ACC112 (cell line): ENCODE data around the gene COG6.

Experiments
- H2AFZ ChIP-seq: fragments of 200-600 bp; sonication (generic); one replicate; pipeline ENCODE4 v1.6.0; 2017; ENCODE audit warnings: antibody characterized with exemption, low read length; ENCODE audit not compliant: unreplicated experiment
- H3K27ac ChIP-seq: fragments of 200-600 bp; sonication (generic); 2 replicates; pipeline ENCODE4 v1.5.1; 2014; ENCODE audit warnings: low read depth, mild to moderate bottlenecking, antibody characterized with exemption, low read length, moderate library complexity
- H3K27me3 ChIP-seq: fragments of 200-600 bp; sonication (generic); 2 replicates; pipeline ENCODE4 v1.6.1; 2014; ENCODE audit warnings: mild to moderate bottlenecking, antibody characterized with exemption, low read length, moderate library complexity, mixed read lengths; ENCODE audit not compliant: insufficient read depth
- H3K36me3 ChIP-seq: fragments of 200-600 bp; sonication (generic); 2 replicates; pipeline ENCODE4 v1.6.1; 2016; ENCODE audit warnings: mild to moderate bottlenecking, antibody characterized with exemption, low read length, moderate library complexity, mixed read lengths; ENCODE audit not compliant: insufficient read depth
- H3K4me1 ChIP-seq: fragments of 200-600 bp; sonication (generic); one replicate; pipeline ENCODE4 v1.6.1; 2016; ENCODE audit warnings: low read length, mixed read lengths; ENCODE audit not compliant: insufficient read depth, unreplicated experiment, control insufficient read depth
- H3K4me3 ChIP-seq: fragments of 200-600 bp; sonication (generic); 2 replicates; pipeline ENCODE4 v1.5.1; 2014; ENCODE audit warnings: mild to moderate bottlenecking, low read depth, low read length
- H3K79me2 ChIP-seq: fragments of 200-600 bp; sonication (generic); one replicate; pipeline ENCODE4 v1.6.0; 2016; ENCODE audit warnings: low read length; ENCODE audit not compliant: control insufficient read depth, unreplicated experiment, insufficient read depth

The COG6 gene

DNA sequence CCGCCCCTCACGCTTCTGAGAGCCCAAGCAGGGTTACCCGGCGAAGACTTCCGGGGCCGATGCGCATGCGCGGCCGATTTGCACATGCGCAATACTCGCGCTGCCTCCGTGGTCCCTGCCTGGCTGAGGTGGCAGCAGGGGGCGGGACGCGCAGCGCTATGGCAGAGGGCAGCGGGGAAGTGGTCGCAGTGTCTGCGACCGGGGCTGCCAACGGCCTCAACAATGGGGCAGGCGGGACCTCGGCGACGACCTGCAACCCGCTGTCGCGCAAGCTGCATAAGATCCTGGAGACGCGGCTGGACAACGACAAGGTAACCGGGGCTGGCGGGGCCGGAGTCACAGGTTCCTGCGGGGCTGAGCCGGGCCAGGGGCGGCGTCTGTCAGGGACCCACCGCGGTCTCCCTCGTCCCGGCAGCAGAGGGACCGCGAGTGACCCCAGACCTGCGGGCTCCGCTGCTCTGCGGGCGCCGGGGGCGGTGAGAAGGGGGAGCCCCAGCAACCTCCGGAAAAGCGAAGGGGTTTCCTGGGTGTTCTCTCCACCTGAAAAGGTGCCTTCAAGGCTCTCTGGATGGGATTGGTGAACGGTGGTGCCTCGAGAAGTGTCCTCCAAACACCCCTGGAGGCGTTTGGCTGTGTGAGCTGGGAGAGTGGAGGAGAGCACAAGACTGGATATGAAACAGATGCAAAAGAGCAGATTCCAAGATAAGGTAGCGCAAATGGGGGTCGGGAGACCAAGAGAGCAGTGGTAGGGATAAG, at the start of gene COG6:
COG6 (plus strand) TSS at position 94 of the 756 bp plus-strand sequence; CDS start at position 159, 65 bp downstream.
- Histone ChIP-seq H2AFZ (peak within 1 kb of the TSS; percentile 72), H3K36me3 (0 out of 2 replicates have a peak, but pooled peaks cover 3% of the 10 kb centered on the region), H3K4me1 (no peaks in the 10 kb centered on the region), H3K4me3 (peak within 1 kb of the TSS; percentile 83), H3K27ac (no peak within 1 kb of the TSS), H3K79me2 (peaks cover 15% of the 10 kb centered on the region), H3K27me3 (no peaks in the 10 kb centered on the region)

DNA sequence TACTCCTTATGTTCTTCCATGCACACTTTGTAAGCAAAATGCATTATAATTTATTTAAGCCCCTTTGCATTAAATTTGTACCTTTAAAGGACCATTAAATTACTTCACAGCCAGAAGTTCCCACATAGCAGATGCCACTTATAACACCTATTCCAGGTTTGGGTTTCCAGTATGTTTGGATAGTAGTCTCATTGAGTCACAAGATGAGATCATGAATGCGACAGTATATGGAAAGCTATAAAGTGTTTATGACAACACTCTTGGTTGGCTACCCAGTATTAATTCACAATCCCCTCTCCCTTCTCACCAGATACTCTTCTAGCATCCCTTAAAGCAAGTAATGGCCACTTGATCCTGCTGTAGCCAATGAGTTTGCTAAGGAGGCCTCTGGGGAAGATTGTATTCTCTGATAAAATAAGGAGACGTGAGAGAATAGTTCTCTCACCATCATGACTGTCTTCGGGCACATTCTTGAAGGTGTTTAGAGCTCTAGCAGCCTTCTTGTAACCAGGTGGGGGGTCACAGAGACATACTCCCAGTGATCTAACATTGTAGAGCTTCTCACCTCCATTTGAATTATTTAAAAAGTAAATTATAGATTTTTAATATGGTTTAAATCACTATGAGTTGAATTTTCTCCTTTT, 49.7 kb upstream of the COG6 start:
- no peak overlapping the region for H3K4me3 ChIP-seq
- peaks cover 8% of the 10 kb centered on the region for H3K4me1 ChIP-seq
- no peaks in the 10 kb centered on the region for H3K36me3 ChIP-seq
- no peak overlapping the region for H2AFZ ChIP-seq
- H3K27ac ChIP-seq = no peak overlapping the region
- peaks cover 17% of the 10 kb centered on the region for H3K79me2 ChIP-seq
- H3K27me3 ChIP-seq = no peaks in the 10 kb centered on the region

DNA sequence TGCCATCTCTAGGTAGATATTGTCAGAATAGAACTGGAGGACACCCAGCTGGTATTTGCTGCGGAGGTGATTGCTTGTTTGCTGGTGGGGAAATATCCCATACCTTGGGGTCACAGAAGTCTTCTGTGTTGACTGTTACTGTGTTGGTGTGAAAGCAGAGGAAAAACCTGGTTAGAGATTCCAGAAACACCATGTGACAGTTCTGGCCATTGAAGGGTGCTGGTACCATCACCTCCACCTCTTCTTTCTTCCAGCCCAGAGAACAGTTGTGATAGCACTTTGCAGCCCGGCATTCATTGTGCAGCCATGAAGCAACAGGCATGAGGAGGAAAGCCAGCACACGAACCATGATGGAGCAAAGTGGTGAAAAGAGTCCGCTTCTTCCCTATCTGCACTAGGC, 47.6 kb upstream of the COG6 start:
- no peak overlapping the region for H3K27ac ChIP-seq
- no peak overlapping the region for H2AFZ ChIP-seq
- no peaks in the 10 kb centered on the region for H3K27me3 ChIP-seq
- no peaks in the 10 kb centered on the region for H3K36me3 ChIP-seq
- H3K4me3 ChIP-seq = no peak overlapping the region
- H3K79me2 ChIP-seq = no peaks in the 10 kb centered on the region
- H3K4me1 ChIP-seq = no peaks in the 10 kb centered on the region

DNA sequence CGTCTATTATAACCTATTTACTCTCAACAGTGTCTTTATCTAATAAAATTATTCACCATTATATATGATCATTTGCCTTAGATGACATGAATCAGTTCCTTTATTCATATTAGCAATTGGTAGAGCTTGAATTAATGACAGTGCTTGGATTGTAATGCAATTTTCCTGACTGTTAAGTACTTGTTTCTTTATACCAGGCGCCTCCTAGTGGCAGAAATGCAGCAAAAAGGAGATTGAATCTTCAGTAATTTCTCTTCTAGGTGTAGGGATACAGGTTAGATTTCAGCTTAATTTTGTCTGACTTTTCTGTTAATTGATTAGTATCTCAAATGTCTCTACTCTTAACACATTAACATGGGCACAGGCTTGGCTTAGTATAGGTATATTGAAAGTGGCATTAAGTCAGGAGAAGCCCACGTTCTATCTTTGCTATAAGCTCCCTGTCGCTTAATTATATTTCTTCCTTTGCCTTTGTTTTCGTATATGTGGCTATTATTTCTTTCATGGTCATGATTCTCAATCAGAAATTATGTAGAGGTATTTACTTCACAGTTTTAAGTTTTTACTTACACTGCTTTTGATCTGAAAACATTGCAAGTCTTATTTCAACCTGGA, 43.3 kb upstream of the COG6 start:
- H3K4me1 ChIP-seq = no peaks in the 10 kb centered on the region
- no peaks in the 10 kb centered on the region for H3K36me3 ChIP-seq
- no peaks in the 10 kb centered on the region for H3K27me3 ChIP-seq
- H3K4me3 ChIP-seq = no peak overlapping the region
- no peaks in the 10 kb centered on the region for H3K79me2 ChIP-seq
- no peak overlapping the region for H3K27ac ChIP-seq
- no peak overlapping the region for H2AFZ ChIP-seq

DNA sequence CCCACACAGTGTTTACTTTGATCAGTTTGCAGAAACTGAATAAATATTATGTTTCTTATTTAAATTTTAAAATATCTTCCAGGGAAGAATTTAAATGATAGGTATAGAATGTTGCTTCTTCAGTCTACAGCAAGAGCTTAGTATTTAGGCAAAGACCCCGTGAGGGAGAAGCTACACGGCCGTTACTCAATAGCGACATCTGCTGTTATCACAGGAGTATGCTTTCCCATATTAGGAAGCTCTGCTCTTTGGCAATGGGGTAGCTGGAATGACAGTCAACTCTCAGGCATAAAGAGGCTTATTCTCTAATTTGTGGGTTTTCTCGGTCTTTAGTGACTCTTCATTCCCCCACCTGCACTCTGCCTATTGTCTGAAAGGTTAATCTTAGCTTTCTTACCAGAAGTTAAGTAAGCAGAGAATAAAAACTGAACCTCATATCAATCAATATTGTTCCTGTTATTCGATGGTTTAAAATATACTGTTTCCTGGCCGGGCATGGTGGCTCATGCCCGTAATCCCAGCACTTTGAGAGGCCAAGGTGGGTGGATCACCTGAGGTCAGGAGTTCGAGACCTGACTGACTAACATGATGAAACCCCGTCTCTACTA, 39.3 kb upstream of the COG6 start:
- no peak overlapping the region for H3K27ac ChIP-seq
- no peaks in the 10 kb centered on the region for H3K27me3 ChIP-seq
- H3K36me3 ChIP-seq = no peaks in the 10 kb centered on the region
- no peak overlapping the region for H3K4me3 ChIP-seq
- no peaks in the 10 kb centered on the region for H3K4me1 ChIP-seq
- H2AFZ ChIP-seq = no peak overlapping the region
- no peaks in the 10 kb centered on the region for H3K79me2 ChIP-seq

DNA sequence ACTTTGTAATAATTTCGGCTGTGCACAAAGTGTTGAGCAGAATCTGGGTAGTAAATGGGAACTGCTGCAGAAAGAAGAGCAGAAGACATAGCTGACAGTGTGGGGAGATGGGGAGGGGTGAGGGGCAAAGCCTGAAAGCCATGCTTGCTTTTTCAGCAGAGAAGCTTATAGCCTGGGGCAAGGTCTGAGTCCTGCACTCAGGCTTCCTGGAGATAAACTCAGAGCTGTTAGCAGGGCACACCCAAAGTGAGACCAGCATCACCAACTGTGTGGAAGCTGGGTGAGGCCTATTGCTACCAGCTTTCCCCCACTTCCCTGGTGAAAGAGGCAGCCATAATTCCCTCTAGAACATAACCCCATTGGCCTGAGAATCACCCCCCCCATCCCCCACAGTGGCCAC, 36.9 kb upstream of the COG6 start:
- Histone ChIP-seq H3K27me3 (no peaks in the 10 kb centered on the region), H3K36me3 (no peaks in the 10 kb centered on the region), H2AFZ (no peak overlapping the region), H3K4me3 (no peak overlapping the region), H3K79me2 (no peaks in the 10 kb centered on the region), H3K4me1 (no peaks in the 10 kb centered on the region), H3K27ac (no peak overlapping the region)

DNA sequence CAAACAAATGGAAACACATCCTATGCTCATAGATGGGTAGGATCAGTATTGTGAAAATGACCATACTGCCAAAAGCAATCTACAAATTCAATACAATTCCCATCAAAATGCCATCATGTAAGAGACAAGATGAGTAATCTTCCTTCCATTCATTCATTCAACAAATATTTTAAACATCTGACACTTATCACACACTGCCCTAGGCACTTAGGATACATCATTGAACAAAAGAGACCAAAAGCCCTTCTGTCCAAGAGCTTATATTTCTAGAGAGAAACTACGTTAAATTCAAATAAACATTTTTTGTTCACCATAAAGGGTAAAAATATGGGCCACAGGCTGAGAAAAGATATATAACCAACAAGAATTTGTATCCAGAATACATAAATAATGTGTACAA, 32.0 kb upstream of the COG6 start:
- Histone ChIP-seq H3K79me2 (no peaks in the 10 kb centered on the region), H3K4me1 (no peaks in the 10 kb centered on the region), H2AFZ (no peak overlapping the region), H3K27me3 (no peaks in the 10 kb centered on the region), H3K4me3 (no peak overlapping the region), H3K36me3 (no peaks in the 10 kb centered on the region), H3K27ac (no peak overlapping the region)

DNA sequence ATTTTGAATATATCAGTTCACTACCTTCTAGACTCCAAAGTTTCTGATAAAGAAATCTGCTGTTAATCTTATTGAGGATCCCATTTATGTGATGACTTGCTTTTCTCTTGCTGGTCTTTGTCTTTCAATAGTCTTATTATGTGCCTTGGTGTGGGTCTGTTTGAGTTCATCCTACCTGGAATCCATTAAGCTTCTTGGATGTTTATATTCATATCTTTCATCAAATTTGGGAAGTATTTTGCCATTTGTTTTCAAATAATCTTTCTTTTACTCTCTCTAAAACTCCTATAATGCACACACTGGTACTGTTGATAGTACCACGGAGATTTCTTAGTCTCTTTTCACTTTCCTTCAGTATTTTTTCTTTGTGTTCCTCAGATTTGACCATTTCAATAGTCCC, 24.2 kb upstream of the COG6 start:
- Histone ChIP-seq H3K4me1 (no peaks in the 10 kb centered on the region), H3K4me3 (no peak overlapping the region), H3K27me3 (no peaks in the 10 kb centered on the region), H3K36me3 (no peaks in the 10 kb centered on the region), H3K79me2 (no peaks in the 10 kb centered on the region), H3K27ac (no peak overlapping the region), H2AFZ (no peak overlapping the region)

DNA sequence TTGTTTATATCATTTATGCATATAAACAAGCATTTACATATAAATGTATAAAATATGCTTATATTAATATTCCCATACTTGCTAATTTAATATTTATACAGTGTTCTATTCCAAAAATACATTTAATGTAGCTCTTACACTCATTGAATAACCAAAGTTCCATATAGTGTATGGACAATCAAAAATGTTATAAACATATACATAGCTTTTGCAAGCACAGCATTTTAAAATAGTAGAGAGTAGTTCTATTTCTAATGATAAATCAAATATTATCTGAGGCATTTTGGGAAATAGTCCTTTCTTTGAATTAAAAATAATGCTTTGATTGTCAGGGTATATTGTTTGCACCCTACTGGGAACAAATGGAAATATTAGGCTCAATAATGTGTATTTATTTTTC, 22.5 kb upstream of the COG6 start:
- Histone ChIP-seq H3K4me3 (no peak overlapping the region), H3K27ac (no peak overlapping the region), H3K36me3 (no peaks in the 10 kb centered on the region), H3K4me1 (no peaks in the 10 kb centered on the region), H3K27me3 (no peaks in the 10 kb centered on the region), H3K79me2 (no peaks in the 10 kb centered on the region), H2AFZ (no peak overlapping the region)

DNA sequence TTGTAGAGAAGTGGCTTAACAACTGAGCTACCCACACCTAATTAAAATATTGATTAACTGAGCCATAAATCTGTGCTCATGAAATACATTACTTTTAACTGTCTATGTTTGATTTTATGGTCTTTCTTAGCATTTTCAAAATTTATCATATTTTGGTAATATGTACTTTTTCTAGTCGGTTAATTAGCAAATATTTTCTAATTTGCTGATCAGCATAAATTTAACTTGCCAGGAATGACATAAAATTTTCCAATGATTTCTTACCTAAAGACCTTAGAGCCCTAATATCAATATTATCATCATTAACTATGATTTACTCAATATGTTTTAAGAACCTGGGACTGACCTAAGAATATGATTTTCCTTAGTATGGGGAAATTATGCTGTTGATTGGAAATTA, 19.9 kb upstream of the COG6 start:
- Histone ChIP-seq H2AFZ (no peak overlapping the region), H3K27me3 (no peaks in the 10 kb centered on the region), H3K4me3 (no peak overlapping the region), H3K79me2 (no peaks in the 10 kb centered on the region), H3K4me1 (no peaks in the 10 kb centered on the region), H3K27ac (no peak overlapping the region), H3K36me3 (no peaks in the 10 kb centered on the region)
